Cardiac fibroblast (primary cell): Measurements from ENCODE around the gene ADAM12.

ENCODE experiments used
- DNase-seq, 2 donors: peaks; one replicate each; pipeline versions ENCODE4 v3.0.0 to v3.0.0-alpha.2; 2010; ENCODE audit warnings: low read depth in 2 of 2
- H3K4me3 ChIP-seq, 2 donors: replicated peaks in 1 of 2; 1 replicate in 1 of 2; 2 replicates in 1 of 2; pipeline ENCODE4 v1.5.1; 2011; ENCODE audit warnings: low read depth in 2 of 2, low read length in 2 of 2, mild to moderate bottlenecking in 2 of 2, moderate library complexity in 1 of 2
- TF ChIP-seq, protein P1 (sequence below): IDR thresholded peaks from one replicate; pipeline ENCODE4 v1.5.1; 2011; ENCODE audit warnings: low read depth, mild to moderate bottlenecking, low read length, inconsistent platforms

ADAM12 gene

DNA sequence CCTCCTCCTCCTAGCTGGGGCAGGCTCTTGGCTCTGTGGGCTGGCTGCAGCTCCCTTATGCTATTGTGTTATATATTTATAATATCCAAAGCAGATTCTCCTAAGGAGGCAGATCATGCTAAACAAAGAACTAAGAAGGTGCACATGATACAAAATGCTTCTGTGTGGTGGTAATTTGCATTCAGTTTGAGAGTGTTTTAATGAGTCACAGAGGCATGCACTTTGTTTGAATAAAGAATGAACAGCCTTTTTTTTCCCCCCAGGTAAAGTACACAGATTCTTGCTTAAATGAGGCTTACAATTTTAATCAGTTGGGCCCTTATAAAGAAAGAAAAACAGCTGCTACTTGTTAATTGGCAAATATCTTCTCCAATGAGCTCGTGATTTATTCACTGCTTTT, 396.9 kb downstream of the ADAM12 start:
- no peak for DNase-seq
- TF ChIP-seq, protein P1, sequence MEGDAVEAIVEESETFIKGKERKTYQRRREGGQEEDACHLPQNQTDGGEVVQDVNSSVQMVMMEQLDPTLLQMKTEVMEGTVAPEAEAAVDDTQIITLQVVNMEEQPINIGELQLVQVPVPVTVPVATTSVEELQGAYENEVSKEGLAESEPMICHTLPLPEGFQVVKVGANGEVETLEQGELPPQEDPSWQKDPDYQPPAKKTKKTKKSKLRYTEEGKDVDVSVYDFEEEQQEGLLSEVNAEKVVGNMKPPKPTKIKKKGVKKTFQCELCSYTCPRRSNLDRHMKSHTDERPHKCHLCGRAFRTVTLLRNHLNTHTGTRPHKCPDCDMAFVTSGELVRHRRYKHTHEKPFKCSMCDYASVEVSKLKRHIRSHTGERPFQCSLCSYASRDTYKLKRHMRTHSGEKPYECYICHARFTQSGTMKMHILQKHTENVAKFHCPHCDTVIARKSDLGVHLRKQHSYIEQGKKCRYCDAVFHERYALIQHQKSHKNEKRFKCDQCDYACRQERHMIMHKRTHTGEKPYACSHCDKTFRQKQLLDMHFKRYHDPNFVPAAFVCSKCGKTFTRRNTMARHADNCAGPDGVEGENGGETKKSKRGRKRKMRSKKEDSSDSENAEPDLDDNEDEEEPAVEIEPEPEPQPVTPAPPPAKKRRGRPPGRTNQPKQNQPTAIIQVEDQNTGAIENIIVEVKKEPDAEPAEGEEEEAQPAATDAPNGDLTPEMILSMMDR = no peak
- H3K4me3 ChIP-seq = no peak overlapping the region

GRCh38 chr10:125990974-125991373, 397.3 kb downstream of the ADAM12 start:
- no peak for DNase-seq
- no peak overlapping the region for H3K4me3 ChIP-seq
- TF ChIP-seq, protein P1 = no peak

DNA sequence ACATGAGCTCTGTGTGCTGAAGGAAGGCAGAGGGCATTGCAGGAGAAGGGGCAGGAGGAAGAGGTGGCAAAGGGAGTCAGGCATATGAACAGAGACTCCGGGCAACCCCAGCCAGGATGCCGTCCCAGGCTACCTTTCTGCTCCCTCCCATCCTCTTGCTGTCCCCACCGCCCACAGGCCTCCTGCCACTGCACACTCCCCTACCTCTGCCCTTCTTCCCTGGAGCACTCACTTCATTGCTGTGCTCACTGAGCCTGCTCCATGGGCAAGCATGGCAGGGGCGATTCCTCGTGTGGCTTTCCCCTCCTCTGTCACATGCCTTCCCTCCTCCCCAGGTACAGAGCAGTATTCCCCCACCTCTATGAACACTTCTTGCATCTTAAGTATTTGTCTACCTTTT, 398.5 kb downstream of the ADAM12 start:
- TF ChIP-seq, protein P1 = no peak
- no peak for DNase-seq
- no peak overlapping the region for H3K4me3 ChIP-seq

DNA sequence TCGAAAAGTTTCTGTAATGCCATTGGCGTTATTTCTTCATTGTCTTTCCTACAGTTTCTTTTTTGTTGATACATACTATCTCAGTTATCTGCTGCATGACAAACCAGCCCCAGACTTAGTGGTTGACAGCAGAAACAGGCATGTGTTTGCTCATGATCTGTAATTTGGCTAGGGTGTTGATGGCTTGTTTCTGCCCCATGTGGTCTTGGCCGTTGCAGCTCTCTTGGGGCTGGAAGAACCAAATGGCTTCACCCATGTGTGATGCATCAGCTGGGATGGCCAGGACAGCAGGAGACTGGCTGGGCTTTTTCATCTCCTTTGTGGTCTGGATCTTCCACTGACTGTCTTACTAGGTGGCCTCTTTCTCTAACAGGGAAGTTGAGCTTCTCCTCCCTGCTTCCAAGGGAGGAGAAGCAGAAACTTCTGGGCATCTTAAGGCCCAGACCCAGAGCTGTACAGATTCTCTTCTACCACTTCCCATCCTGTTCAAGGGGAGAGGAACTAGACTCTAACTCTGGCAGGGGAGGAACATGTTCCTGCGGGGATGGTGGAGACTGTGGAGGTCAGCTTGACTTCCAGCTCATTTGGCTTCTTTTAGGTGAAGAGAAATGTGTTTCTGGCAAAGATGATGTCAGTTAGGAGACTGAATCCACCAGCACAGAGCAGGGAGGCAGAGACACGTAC, 402.6 kb downstream of the ADAM12 start:
- no peak overlapping the region for H3K4me3 ChIP-seq
- DNase-seq = no peak
- TF ChIP-seq, protein P1 = no peak

- H3K4me3 ChIP-seq = no peak overlapping the region
- TF ChIP-seq, protein P1 = no peak
- DNase-seq = no peak
Measured at GRCh38 chr10:125984865-125985495, 403.3 kb downstream of the ADAM12 start.

- H3K4me3 ChIP-seq = no peak overlapping the region
- no peak for DNase-seq
- TF ChIP-seq, protein P1 = no peak
Measured at GRCh38 chr10:125984346-125984745, 403.9 kb downstream of the ADAM12 start.
